Liver (tissue), 9 donors: Measurements from ENCODE around the gene ISX. TPM values are rescaled to one million over a fixed set of nuclear protein-coding genes. Genes with fewer than 3 reads are reported as not detected.

Source experiments
- DNase-seq: peaks from one replicate; pipeline ENCODE4 v3.0.0-alpha.2; 2017; ENCODE audit warnings: low spot score
- H3K27ac ChIP-seq, 2 donors: one replicate each; pipeline ENCODE4 v1.7.0; 2013; ENCODE audit warnings: inconsistent platforms in 2 of 2, low read length in 2 of 2, control low read depth in 1 of 2, low read depth in 1 of 2, mild to moderate bottlenecking in 1 of 2
- H3K27me3 ChIP-seq, 4 donors: one replicate each; pipeline versions ENCODE4 v1.6.1 to v1.7.0; 2013; ENCODE audit warnings: low read length in 3 of 4, inconsistent platforms in 1 of 4, mild to moderate bottlenecking in 1 of 4, moderate library complexity in 1 of 4; ENCODE audit not compliant: control insufficient read depth in 4 of 4, insufficient read depth in 4 of 4
- H3K36me3 ChIP-seq, 4 donors: one replicate each; pipeline versions ENCODE4 v1.6.1 to v1.7.0; 2013; ENCODE audit warnings: low read length in 3 of 4, mild to moderate bottlenecking in 3 of 4, low read depth in 1 of 4, moderate library complexity in 1 of 4; ENCODE audit not compliant: control insufficient read depth in 4 of 4, insufficient read depth in 3 of 4
- H3K4me1 ChIP-seq, 4 donors: one replicate each; pipeline versions ENCODE4 v1.6.1 to v1.7.0; 2013; ENCODE audit warnings: low read length in 3 of 4, mild to moderate bottlenecking in 3 of 4, moderate library complexity in 1 of 4; ENCODE audit not compliant: control insufficient read depth in 4 of 4, insufficient read depth in 4 of 4
- H3K4me3 ChIP-seq, 3 donors: one replicate each; pipeline versions ENCODE4 v1.6.1 to v1.7.0; 2013; ENCODE audit warnings: low read length in 3 of 3, control low read depth in 1 of 3, low read depth in 1 of 3, mild to moderate bottlenecking in 1 of 3
- H3K9ac ChIP-seq, 2 donors: one replicate each; pipeline ENCODE4 v1.7.0; 2013; ENCODE audit warnings: low read length in 2 of 2, mild to moderate bottlenecking in 2 of 2, moderate library complexity in 2 of 2, control low read depth in 1 of 2, low read depth in 1 of 2
- H3K9me3 ChIP-seq, 4 donors: one replicate each; pipeline versions ENCODE4 v1.6.1 to v1.7.0; 2013; ENCODE audit warnings: low read length in 3 of 4; ENCODE audit not compliant: control insufficient read depth in 4 of 4
- ATF3 ChIP-seq: IDR thresholded peaks from 2 replicates; pipeline ENCODE4 v1.6.1; 2016; ENCODE audit warnings: antibody characterized with exemption
- CTCF ChIP-seq: fragments of 150-350 bp; IDR thresholded peaks from 2 replicates; pipeline ENCODE4 v1.5.1; 2017; ENCODE audit warnings: improper control_type of control experiment, low read depth, low read length; ENCODE audit not compliant: missing input control
- EGR1 ChIP-seq, 2 donors: IDR thresholded peaks; 2 replicates each; pipeline ENCODE4 v1.6.1; 2016 to 2018; ENCODE audit warnings: antibody characterized with exemption in 2 of 2, low read depth in 2 of 2
- FOXA1 ChIP-seq: IDR thresholded peaks from 2 replicates; pipeline ENCODE4 v1.6.1; 2016; ENCODE audit warnings: antibody characterized with exemption
- FOXA2 ChIP-seq: IDR thresholded peaks from 2 replicates; pipeline ENCODE4 v1.6.1; 2016; ENCODE audit warnings: antibody characterized with exemption
- GABPA ChIP-seq, 2 donors: IDR thresholded peaks in 1 of 2; conservative IDR thresholded peaks in 1 of 2; 2 replicates each; pipeline ENCODE4 v1.6.1; 2016; ENCODE audit warnings: antibody characterized with exemption in 2 of 2, mild to moderate bottlenecking in 1 of 2, moderate library complexity in 1 of 2
- HNF4A ChIP-seq, 2 donors: conservative IDR thresholded peaks; 2 replicates each; pipeline ENCODE4 v1.6.1; 2016; ENCODE audit warnings: antibody characterized with exemption in 2 of 2, mild to moderate bottlenecking in 2 of 2
- HNF4G ChIP-seq: IDR thresholded peaks from 2 replicates; pipeline ENCODE4 v1.6.1; 2016; ENCODE audit warnings: antibody characterized with exemption
- JUND ChIP-seq, 2 donors: IDR thresholded peaks; 2 replicates each; pipeline ENCODE4 v1.6.1; 2016; ENCODE audit warnings: antibody characterized with exemption in 2 of 2
- MAX ChIP-seq: IDR thresholded peaks from 2 replicates; pipeline ENCODE4 v1.6.1; 2016; ENCODE audit warnings: antibody characterized with exemption
- NR2F2 ChIP-seq: IDR thresholded peaks from 2 replicates; pipeline ENCODE4 v1.6.1; 2016; ENCODE audit warnings: antibody characterized with exemption
- RAD21 ChIP-seq, 2 donors: IDR thresholded peaks; 2 replicates each; pipeline ENCODE4 v1.6.1; 2016; ENCODE audit warnings: antibody characterized with exemption in 2 of 2, mild to moderate bottlenecking in 2 of 2
- REST ChIP-seq: IDR thresholded peaks from 2 replicates; pipeline ENCODE4 v1.6.1; 2016; ENCODE audit warnings: antibody characterized with exemption, mild to moderate bottlenecking
- RXRA ChIP-seq, 2 donors: IDR thresholded peaks; 2 replicates each; pipeline ENCODE4 v1.6.1; 2017 to 2018; ENCODE audit warnings: antibody characterized with exemption in 2 of 2, mild to moderate bottlenecking in 1 of 2
- SP1 ChIP-seq: IDR thresholded peaks from 2 replicates; pipeline ENCODE4 v1.6.1; 2018; ENCODE audit warnings: antibody characterized with exemption, mild to moderate bottlenecking
- TAF1 ChIP-seq: conservative IDR thresholded peaks from 2 replicates; pipeline ENCODE4 v1.6.1; 2016; ENCODE audit warnings: antibody characterized with exemption, mild to moderate bottlenecking
- YY1 ChIP-seq: IDR thresholded peaks from 2 replicates; pipeline ENCODE4 v1.6.1; 2016; ENCODE audit warnings: antibody characterized with exemption, mild to moderate bottlenecking
- ZBTB33 ChIP-seq: IDR thresholded peaks from 2 replicates; pipeline ENCODE4 v1.6.1; 2016; ENCODE audit warnings: antibody characterized with exemption
- WGBS: extraction: QIAGEN DNeasy Blood & Tissue Kit; methylation state at CpG from one replicate; pipeline ENCODE4 v1.1.7; 2013; 5-methylcytosine and 5-hydroxymethylcytosine counted together
- polyA plus RNA-seq, 2 donors: library from polyadenylated mRNA; stranded (reverse) in 1 of 2; unstranded in 1 of 2; fragments of 200-250 nt in 1 of 2; fragments of >200 nt in 1 of 2; fragmentation: Nextera tagmentation in 1 of 2; extraction: Ambion mirVana in 1 of 2; gene quantifications; one replicate each; pipeline versions ENCODE4 v1.2.1 to v1.2.3, GENCODE V29; 2013 to 2015
- total RNA-seq, 2 donors: library from RNA; depleted of rRNA; stranded (reverse); fragments of >200 nt; gene quantifications; one replicate each; pipeline ENCODE4 v1.2.3, GENCODE V29; 2014
- donor health status: healthy.
- donor health status: healthy.
- donor health status: healthy.
- donor health status: healthy.
- donor health status: healthy.

Gene ISX
- total and polyA plus RNA-seq, 4 donors = 0.03 to 2.7 TPM; not detected in 2

- TF ChIP-seq ZBTB33 (no peak), TAF1 (no peak)
Observed at GRCh38 chr22:35103761-35104160, 37.8 kb downstream of the ISX start (continued).

GRCh38 chr22:35104491-35104890, 38.5 kb downstream of the ISX start:
- H3K9ac ChIP-seq = no peak overlapping the region

GRCh38 chr22:35109616-35110015, 43.7 kb downstream of the ISX start:
- no peak for DNase-seq
- TF ChIP-seq MAX (no peak), RXRA (IDR thresholded peaks at IDR 0.05) (no peak), RAD21 (IDR thresholded peaks at IDR 0.05) (no peak), ATF3 (no peak), CTCF (no peak), NR2F2 (no peak), EGR1 (IDR thresholded peaks at IDR 0.05; ENCODE audit: low read depth in 2 of 2) (no peak), JUND (IDR thresholded peaks at IDR 0.05) (no peak), FOXA2 (no peak), GABPA (IDR thresholded peaks at IDR 0.05 in 1 of 2, conservative IDR thresholded peaks at IDR 0.05 in 1 of 2) (no peak), SP1 (no peak)

More at GRCh38 chr22:35104491-35104890, 38.5 kb downstream of the ISX start:
- WGBS = 76% methylated on average over 11 of the region's 11 CpGs
- H3K36me3 ChIP-seq = no peaks in the 10 kb centered on the region
- H3K4me3 ChIP-seq = no peak overlapping the region
- peaks cover 0 to 2% (median 0%) of the 10 kb centered on the region in 4 donors for H3K27me3 ChIP-seq
- no peak overlapping the region for H3K27ac ChIP-seq
- no peak for DNase-seq
- H3K9me3 ChIP-seq = peaks cover 0 to 4% (median 2%) of the 10 kb centered on the region in 4 donors
- H3K4me1 ChIP-seq = no peaks in the 10 kb centered on the region
- TF ChIP-seq HNF4A (conservative IDR thresholded peaks at IDR 0.05) (no peak), MAX (no peak), FOXA1 (no peak), REST (no peak), HNF4G (no peak), GABPA (IDR thresholded peaks at IDR 0.05 in 1 of 2, conservative IDR thresholded peaks at IDR 0.05 in 1 of 2) (no peak), ATF3 (no peak), RAD21 (IDR thresholded peaks at IDR 0.05) (no peak), FOXA2 (no peak), TAF1 (no peak), YY1 (no peak), RXRA (IDR thresholded peaks at IDR 0.05) (no peak), NR2F2 (no peak), SP1 (no peak), EGR1 (IDR thresholded peaks at IDR 0.05; ENCODE audit: low read depth in 2 of 2) (no peak)

More at GRCh38 chr22:35109616-35110015, 43.7 kb downstream of the ISX start:
- H3K4me1 ChIP-seq = no peaks in the 10 kb centered on the region
- no peaks in the 10 kb centered on the region for H3K36me3 ChIP-seq
- peaks cover 0 to 2% (median 0%) of the 10 kb centered on the region in 4 donors for H3K27me3 ChIP-seq
- no peak overlapping the region for H3K4me3 ChIP-seq
- no peak overlapping the region for H3K27ac ChIP-seq
- H3K9ac ChIP-seq = no peak overlapping the region
- 44% methylated on average over 4 of the region's 4 CpGs for WGBS
- peaks cover 0 to 4% (median 2%) of the 10 kb centered on the region in 4 donors for H3K9me3 ChIP-seq
